ENCODE results near the gene EIF4G1.

The EIF4G1 gene

GRCh38 chr3:184372296-184372821, 58.0 kb downstream of the EIF4G1 start:
- DNase-seq = no peak

GRCh38 chr3:184372911-184373310, 58.5 kb downstream of the EIF4G1 start:
- DNase-seq = no peak

GRCh38 chr3:184373422-184373821, 59.0 kb downstream of the EIF4G1 start:
- DNase-seq = no peak

GRCh38 chr3:184375747-184376461, 61.5 kb downstream of the EIF4G1 start:
- DNase-seq = no peak

GRCh38 chr3:184377374-184377773, 63.0 kb downstream of the EIF4G1 start:
- DNase-seq = no peak

- no peak for DNase-seq
Observed at GRCh38 chr3:184377882-184378445, 63.6 kb downstream of the EIF4G1 start, which contains the start of gene THPO. TSS of gene THPO (minus strand) at chr3:184378207. CDS start at chr3:184376259, 1,948 bp downstream.

GRCh38 chr3:184378651-184379357, 64.4 kb downstream of the EIF4G1 start:
- no peak for DNase-seq

GRCh38 chr3:184379358-184380184, 65.2 kb downstream of the EIF4G1 start, which contains the start of gene CHRD:
TSS of gene CHRD (plus strand) at chr3:184380054. CDS start at chr3:184380319, 265 bp downstream.
- DNase-seq = no peak

GRCh38 chr3:184380185-184380626, 65.8 kb downstream of the EIF4G1 start:
- no peak for DNase-seq

- DNase-seq = no peak
Observed at GRCh38 chr3:184380627-184381260, 66.3 kb downstream of the EIF4G1 start.

GRCh38 chr3:184381261-184382224, 67.1 kb downstream of the EIF4G1 start:
- no peak for DNase-seq

- no peak for DNase-seq
Observed at GRCh38 chr3:184382326-184383032, 68.1 kb downstream of the EIF4G1 start.

GRCh38 chr3:184383033-184383740, 68.8 kb downstream of the EIF4G1 start:
- DNase-seq = no peak

- no peak for DNase-seq
Observed at GRCh38 chr3:184384342-184384741, 69.9 kb downstream of the EIF4G1 start.

Measured in NCI-H1417 treated with DMSO at 0.1 percent for 48 hours (cell line).